ENCODE measurements around the gene SENP2.

Gene SENP2

DNA sequence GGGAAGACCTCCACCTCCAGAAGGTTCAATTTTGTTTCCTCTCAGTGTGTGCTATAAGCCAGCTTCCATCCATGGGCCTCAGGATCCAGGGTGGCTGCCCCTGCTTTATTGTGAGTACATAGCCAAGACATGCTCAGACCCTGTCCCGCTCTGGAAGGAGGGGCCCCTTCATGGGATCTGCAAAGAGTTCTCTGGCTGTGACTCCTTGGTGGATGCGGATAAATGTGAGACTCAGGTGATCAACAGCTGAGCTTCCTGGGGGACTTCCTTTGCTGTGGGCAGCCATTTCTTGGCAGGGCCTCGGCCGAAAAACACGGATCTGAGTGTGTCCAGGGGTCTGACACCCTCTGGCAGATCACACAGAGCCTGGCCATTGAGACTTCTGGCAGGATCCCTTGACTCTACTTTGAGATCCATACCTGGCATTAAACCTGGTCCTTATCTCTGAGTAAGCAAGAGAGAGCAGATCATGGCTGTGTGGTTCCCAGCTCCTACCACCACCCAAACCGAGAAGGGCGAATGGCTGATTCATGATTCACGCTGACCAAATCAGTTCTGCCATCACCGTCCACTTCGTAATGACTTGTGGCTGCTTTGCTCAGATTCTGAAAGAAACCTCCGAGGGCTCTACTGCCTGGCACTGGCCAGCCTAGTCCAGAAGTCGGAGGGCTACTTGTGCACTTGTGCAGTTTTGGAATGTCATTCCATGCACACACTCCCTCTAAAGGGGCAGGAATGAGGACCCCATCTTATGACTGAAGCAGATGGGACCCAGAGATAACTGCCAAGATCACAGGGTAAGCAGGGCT lies 68.1 kb downstream of the SENP2 start:
- Histone ChIP-seq H3K27ac (replicated peaks) (no peak overlapping the region), H3K27me3 (ENCODE audit: insufficient read depth, poor library complexity, severe bottlenecking) (no peaks in the 10 kb centered on the region), H3K4me3 (replicated peaks; ENCODE audit: insufficient read depth, low read length) (no peak overlapping the region)
- TF ChIP-seq GABPA (IDR thresholded peaks at IDR 0.05; ENCODE audit: low read depth) (no peak), POLR2AphosphoS5 (IDR thresholded peaks at IDR 0.05; ENCODE audit: low read depth) (no peak), SPI1 (IDR thresholded peaks at IDR 0.05; ENCODE audit: borderline replicate concordance, low read depth) (no peak), CTCF (IDR thresholded peaks at IDR 0.05; ENCODE audit: insufficient read depth, low read length) (no peak)
- TF ChIP-seq, protein P1, sequence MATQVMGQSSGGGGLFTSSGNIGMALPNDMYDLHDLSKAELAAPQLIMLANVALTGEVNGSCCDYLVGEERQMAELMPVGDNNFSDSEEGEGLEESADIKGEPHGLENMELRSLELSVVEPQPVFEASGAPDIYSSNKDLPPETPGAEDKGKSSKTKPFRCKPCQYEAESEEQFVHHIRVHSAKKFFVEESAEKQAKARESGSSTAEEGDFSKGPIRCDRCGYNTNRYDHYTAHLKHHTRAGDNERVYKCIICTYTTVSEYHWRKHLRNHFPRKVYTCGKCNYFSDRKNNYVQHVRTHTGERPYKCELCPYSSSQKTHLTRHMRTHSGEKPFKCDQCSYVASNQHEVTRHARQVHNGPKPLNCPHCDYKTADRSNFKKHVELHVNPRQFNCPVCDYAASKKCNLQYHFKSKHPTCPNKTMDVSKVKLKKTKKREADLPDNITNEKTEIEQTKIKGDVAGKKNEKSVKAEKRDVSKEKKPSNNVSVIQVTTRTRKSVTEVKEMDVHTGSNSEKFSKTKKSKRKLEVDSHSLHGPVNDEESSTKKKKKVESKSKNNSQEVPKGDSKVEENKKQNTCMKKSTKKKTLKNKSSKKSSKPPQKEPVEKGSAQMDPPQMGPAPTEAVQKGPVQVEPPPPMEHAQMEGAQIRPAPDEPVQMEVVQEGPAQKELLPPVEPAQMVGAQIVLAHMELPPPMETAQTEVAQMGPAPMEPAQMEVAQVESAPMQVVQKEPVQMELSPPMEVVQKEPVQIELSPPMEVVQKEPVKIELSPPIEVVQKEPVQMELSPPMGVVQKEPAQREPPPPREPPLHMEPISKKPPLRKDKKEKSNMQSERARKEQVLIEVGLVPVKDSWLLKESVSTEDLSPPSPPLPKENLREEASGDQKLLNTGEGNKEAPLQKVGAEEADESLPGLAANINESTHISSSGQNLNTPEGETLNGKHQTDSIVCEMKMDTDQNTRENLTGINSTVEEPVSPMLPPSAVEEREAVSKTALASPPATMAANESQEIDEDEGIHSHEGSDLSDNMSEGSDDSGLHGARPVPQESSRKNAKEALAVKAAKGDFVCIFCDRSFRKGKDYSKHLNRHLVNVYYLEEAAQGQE (IDR thresholded peaks at IDR 0.05; ENCODE audit: insufficient replicate concordance, low read depth), result no peak
- DNase-seq (ENCODE audit: low read depth in 1 of 2, low spot score in 1 of 2), result no peak

- Histone ChIP-seq H3K4me3 (replicated peaks; ENCODE audit: insufficient read depth, low read length) (no peak overlapping the region), H3K27ac (replicated peaks) (no peak overlapping the region), H3K27me3 (ENCODE audit: insufficient read depth, poor library complexity, severe bottlenecking) (peaks cover 2% of the 10 kb centered on the region)
- TF ChIP-seq, protein P1 (IDR thresholded peaks at IDR 0.05; ENCODE audit: insufficient replicate concordance, low read depth), result no peak
- no peak for TF ChIP-seq POLR2AphosphoS5 (IDR thresholded peaks at IDR 0.05; ENCODE audit: low read depth)
- TF ChIP-seq CTCF (IDR thresholded peaks at IDR 0.05; ENCODE audit: insufficient read depth, low read length), result no peak
- no peak for TF ChIP-seq SPI1 (IDR thresholded peaks at IDR 0.05; ENCODE audit: borderline replicate concordance, low read depth)
- no peak for TF ChIP-seq GABPA (IDR thresholded peaks at IDR 0.05; ENCODE audit: low read depth)
- no peak for DNase-seq (ENCODE audit: low read depth in 1 of 2, low spot score in 1 of 2)
Observed at GRCh38 chr3:185654758-185655145, 68.7 kb downstream of the SENP2 start.

DNA sequence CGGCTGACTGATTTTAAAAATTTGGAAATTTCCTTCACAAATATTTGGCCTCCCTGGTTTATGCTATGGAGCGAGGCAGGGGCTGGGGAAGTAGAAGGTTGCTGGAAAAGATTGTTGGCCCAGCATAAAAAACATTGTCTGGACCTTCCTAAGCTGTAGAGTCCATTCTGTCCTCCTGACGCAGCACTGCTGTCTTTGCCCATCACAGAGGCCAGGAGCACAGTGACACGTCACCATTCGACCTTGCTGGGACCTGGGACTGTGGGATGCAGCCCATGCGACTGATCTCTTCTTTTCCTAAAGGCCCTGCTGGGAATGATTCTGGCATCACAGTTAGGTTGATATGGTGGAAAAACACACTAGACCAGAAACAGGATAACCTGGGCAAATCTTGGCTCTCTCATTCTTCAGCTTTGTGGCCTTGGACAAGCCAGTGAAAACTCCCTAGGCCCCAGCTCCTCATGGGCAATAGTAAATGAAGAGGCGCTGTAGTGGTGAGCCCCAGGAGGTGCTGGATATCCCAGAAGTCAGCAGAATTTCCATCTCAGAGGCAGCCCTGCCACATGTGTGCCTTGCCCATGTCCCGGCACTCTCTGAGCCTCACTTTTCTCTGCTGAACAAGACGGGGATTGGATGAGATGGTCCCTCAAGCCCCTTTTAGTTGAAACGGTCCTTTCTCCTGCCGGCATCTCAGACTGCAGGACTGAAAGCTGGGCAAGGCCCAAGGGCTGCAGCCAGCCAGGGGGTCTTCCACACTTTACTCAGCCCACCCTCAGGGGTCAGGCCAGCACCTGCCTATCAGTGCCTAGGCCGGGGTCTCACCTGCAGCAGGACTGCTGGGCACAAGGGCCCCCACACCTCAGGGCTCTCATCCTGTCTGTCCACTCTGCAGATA lies 69.6 kb downstream of the SENP2 start:
- peaks cover 2% of the 10 kb centered on the region for H3K27me3 ChIP-seq (ENCODE audit: insufficient read depth, poor library complexity, severe bottlenecking)
- TF ChIP-seq, protein P1 (IDR thresholded peaks at IDR 0.05; ENCODE audit: insufficient replicate concordance, low read depth), result no peak
- TF ChIP-seq SPI1 (IDR thresholded peaks at IDR 0.05; ENCODE audit: borderline replicate concordance, low read depth) (no peak), CTCF (IDR thresholded peaks at IDR 0.05; ENCODE audit: insufficient read depth, low read length) (no peak), POLR2AphosphoS5 (IDR thresholded peaks at IDR 0.05; ENCODE audit: low read depth) (no peak), GABPA (IDR thresholded peaks at IDR 0.05; ENCODE audit: low read depth) (no peak)
- H3K4me3 ChIP-seq (replicated peaks; ENCODE audit: insufficient read depth, low read length), result no peak overlapping the region
- DNase-seq (ENCODE audit: low read depth in 1 of 2, low spot score in 1 of 2), result no peak
- H3K27ac ChIP-seq (replicated peaks), result no peak overlapping the region
